Activated CD4-positive, alpha-beta T cell treated with anti-CD3 and anti-CD28 coated beads, Interleukin-2, amount 10 ng/mL, durations not matched to agents 24 days and 14 days (primary cell): ENCODE results near the gene KIF20B. TPM values are rescaled to one million over a fixed set of nuclear protein-coding genes. Genes with fewer than 3 reads are reported as not detected.

Source experiments
- DNase-seq: peaks from one replicate; pipeline ENCODE4 v3.0.0; 2022
- H3K27ac Mint-ChIP-seq: one replicate; pipeline ENCODE4 v1.8.0; 2022; ENCODE audit warnings: mild to moderate bottlenecking, mixed read lengths
- H3K27me3 Mint-ChIP-seq: one replicate; pipeline ENCODE4 v1.8.0; 2022; ENCODE audit warnings: mixed read lengths
- H3K36me3 Mint-ChIP-seq: one replicate; pipeline ENCODE4 v1.8.0; 2022; ENCODE audit warnings: low read depth, mild to moderate bottlenecking, mixed read lengths
- H3K4me1 Mint-ChIP-seq: one replicate; pipeline ENCODE4 v1.8.0; 2021; ENCODE audit warnings: mixed read lengths
- H3K4me3 Mint-ChIP-seq: one replicate; pipeline ENCODE4 v1.8.0; 2022; ENCODE audit warnings: mild to moderate bottlenecking, moderate library complexity, mixed read lengths
- H3K9me3 Mint-ChIP-seq: one replicate; pipeline ENCODE4 v1.8.0; 2021; ENCODE audit warnings: mixed read lengths
- intact Hi-C: fragments of 100-400 bp; cut with micrococcal nuclease; formaldehyde crosslinking; loops from one replicate; pipeline ENCODE4 v1.15.1; 2023
- total RNA-seq: library from RNA; stranded (reverse); gene quantifications from 2 replicates; pipeline ENCODE4 v1.2.3, GENCODE V29; 2022

KIF20B gene
- total RNA-seq, 1 donor from 2014 or later = 55.6 TPM

DNA sequence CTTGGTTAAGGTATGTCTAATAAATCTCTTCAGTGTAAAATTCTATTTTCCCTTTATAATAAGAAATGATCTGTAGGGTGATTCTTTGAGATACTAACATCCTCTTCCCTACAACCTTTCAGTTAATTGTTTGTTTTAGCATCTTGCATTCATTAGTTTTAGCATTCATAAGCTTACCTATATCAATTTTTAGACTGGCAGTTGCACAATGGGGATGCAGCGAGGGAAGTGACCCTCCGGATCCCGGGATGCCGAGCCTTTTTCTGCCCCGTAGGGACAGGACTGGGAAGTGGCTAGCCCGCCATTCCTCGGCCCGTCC is 508 bp upstream of the KIF20B start:
- Mint-ChIP-seq H3K27me3 (no peaks in the 10 kb centered on the region), H3K4me1 (peaks cover 36% of the 10 kb centered on the region), H3K9me3 (no peaks in the 10 kb centered on the region), H3K36me3 (peaks cover 9% of the 10 kb centered on the region), H3K4me3 (peak overlapping the region; percentile 95), H3K27ac (peak overlapping the region; percentile 98)
- intact Hi-C loops = loop anchor here (1.0 to 5.0 kb wide), 5 partner anchors 36 to 1170 kb away; partner anchors contain the start of genes IFIT5, PANK1 and RPP30
- DNase-seq = no peak

DNA sequence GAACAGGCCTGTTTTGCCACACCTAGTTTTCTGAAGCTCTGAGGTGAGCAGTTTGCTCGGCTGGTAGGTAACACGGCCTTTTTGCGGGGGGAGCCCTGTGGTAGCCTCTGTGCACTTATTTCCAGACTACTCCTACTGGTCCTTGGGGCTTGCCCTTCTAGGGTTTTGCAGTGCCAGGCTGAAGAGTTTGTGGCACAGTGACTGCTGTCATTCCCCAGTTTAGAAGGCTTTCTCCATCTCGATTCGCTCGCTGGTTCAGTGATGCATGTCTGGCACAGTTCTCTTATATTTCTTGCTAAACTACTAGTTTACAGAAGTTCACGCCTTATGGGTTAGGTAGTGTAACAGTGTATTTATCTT is 711 bp downstream of the KIF20B start:
- peak overlapping the region; percentile 98 for H3K27ac Mint-ChIP-seq
- peaks cover 46% of the 10 kb centered on the region for H3K4me1 Mint-ChIP-seq
- no peaks in the 10 kb centered on the region for H3K27me3 Mint-ChIP-seq
- intact Hi-C loops = loop anchor here (5.0 kb wide), 2 partner anchors 35 to 160 kb away; no protein-coding TSS in a partner anchor
- H3K4me3 Mint-ChIP-seq = peak overlapping the region; percentile 95
- H3K36me3 Mint-ChIP-seq = peaks cover 18% of the 10 kb centered on the region
- DNase-seq = peak; percentile 72
- no peaks in the 10 kb centered on the region for H3K9me3 Mint-ChIP-seq

DNA sequence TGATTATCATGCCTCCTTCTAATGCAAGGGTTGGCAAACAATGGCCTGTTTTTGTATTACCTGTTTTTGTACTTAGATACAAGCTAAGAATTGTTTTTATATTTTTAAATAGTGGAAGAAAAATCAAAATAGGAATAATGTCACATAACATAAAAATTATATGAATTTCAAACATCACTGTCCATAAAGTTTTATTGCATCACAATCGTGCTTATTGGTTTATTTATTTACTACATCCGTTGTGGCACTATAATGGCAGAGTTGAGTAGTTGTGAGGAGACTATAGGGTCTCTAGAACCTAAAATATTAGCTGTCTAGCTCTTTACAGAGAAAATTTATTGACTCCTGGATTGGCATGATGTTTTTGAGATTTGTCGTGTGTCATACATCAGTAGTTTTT is 4.1 kb downstream of the KIF20B start:
- H3K4me1 Mint-ChIP-seq = peaks cover 45% of the 10 kb centered on the region

DNA sequence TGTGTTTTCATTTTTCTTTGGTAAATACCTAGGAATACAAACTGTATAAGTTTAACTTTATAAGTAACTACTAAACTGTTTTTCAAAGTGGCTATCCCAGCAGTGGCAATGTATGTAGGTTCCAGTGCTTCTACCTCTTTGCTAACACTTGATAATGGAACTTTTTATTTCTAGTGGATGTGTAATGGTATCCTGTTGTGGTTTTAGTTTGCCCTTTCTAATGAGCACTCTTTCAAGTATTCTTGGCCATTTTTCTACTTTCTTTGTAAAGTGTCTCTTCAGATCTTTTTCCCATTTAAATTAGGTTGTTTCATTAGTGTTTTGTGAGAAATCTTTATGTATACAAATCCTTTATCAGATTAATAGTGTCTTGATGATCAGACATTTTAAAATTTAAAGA is 4.6 kb downstream of the KIF20B start:
- Mint-ChIP-seq H3K4me1 (peaks cover 43% of the 10 kb centered on the region), H3K27me3 (no peaks in the 10 kb centered on the region), H3K27ac (peak overlapping the region; percentile 46), H3K9me3 (peaks cover 4% of the 10 kb centered on the region), H3K4me3 (peak overlapping the region; percentile 22), H3K36me3 (peaks cover 31% of the 10 kb centered on the region)
- intact Hi-C loops = no loop called here
- DNase-seq = no peak

More for the DNA sequence above, 4.1 kb downstream of the KIF20B start:
- H3K27ac Mint-ChIP-seq = no peak overlapping the region
- intact Hi-C loops = no loop called here
- no peaks in the 10 kb centered on the region for H3K27me3 Mint-ChIP-seq
- H3K9me3 Mint-ChIP-seq = peaks cover 4% of the 10 kb centered on the region
- peak overlapping the region; percentile 57 for H3K4me3 Mint-ChIP-seq
- no peak for DNase-seq
- H3K36me3 Mint-ChIP-seq = peaks cover 28% of the 10 kb centered on the region

DNA sequence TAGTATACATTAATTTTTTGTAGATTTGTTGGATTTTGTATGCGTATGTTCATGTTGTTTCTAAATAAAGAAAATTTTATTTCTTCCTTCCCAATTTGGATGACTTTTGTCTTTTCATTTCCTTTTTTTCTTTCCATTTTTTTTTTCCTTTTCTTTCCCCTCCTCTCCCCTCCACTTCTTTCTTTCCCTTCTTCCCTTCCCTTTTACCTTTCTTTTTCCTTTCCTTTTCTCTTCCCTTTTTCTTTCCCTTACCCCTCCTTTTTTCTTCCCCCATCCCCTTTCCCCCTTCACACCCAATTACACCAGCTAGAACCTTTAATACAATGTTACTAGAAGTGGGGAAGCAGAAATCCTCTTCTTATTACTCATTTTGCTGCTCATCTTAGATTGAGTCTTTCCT is 6.0 kb downstream of the KIF20B start:
- Mint-ChIP-seq H3K27ac (peak overlapping the region; percentile 16), H3K4me3 (peak overlapping the region; percentile 51), H3K27me3 (no peaks in the 10 kb centered on the region), H3K9me3 (peaks cover 4% of the 10 kb centered on the region), H3K4me1 (peaks cover 42% of the 10 kb centered on the region), H3K36me3 (peaks cover 37% of the 10 kb centered on the region)
- no peak for DNase-seq
- intact Hi-C loops = no loop called here

DNA sequence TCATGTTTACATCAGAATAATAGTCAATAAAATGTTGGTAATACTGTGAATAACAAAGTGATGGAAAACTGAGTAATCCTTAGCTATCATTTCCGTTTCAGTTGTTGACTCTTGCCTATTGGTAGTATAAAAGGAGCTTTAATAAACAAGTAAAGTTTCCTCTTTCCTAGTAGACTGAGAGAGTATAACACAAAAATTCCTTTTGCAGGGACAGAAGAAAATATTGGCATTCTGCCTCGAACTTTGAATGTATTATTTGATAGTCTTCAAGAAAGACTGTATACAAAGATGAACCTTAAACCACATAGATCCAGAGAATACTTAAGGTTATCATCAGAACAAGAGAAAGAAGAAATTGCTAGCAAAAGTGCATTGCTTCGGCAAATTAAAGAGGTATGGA is 9.4 kb downstream of the KIF20B start:
- H3K9me3 Mint-ChIP-seq = peaks cover 4% of the 10 kb centered on the region

DNA sequence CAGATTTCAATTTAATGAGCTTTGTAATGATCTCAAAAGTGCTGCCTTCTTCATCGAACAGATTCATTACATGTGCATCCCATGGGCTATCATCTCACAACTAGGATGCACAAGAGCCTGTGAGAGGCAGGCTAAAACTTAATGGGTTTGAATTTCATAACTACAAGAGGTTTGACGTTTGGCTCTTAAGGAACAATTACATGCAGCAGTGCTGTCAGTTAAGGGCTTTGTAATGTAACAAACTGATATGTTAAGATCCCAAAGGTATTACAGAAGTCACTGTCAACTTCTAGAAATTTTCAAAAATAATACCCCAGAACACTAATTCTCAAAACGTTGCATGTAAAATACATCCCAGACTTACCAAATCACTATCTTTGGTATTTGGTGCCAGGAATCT is 33.2 kb downstream of the KIF20B start:
- H3K27me3 Mint-ChIP-seq = no peaks in the 10 kb centered on the region
- no peak overlapping the region for H3K4me3 Mint-ChIP-seq
- intact Hi-C loops = loop anchor here (5.0 kb wide), 1 partner anchor 32 kb away; the partner anchor contains the start of gene KIF20B
- no peak for DNase-seq
- no peak overlapping the region for H3K27ac Mint-ChIP-seq
- H3K9me3 Mint-ChIP-seq = no peaks in the 10 kb centered on the region
- H3K4me1 Mint-ChIP-seq = peaks cover 19% of the 10 kb centered on the region
- peaks cover 38% of the 10 kb centered on the region for H3K36me3 Mint-ChIP-seq

More for the DNA sequence above, 9.4 kb downstream of the KIF20B start:
- peaks cover 35% of the 10 kb centered on the region for H3K36me3 Mint-ChIP-seq
- peaks cover 22% of the 10 kb centered on the region for H3K4me1 Mint-ChIP-seq
- peak overlapping the region; percentile 64 for H3K27ac Mint-ChIP-seq
- intact Hi-C loops = no loop called here
- DNase-seq = no peak
- no peak overlapping the region for H3K4me3 Mint-ChIP-seq
- H3K27me3 Mint-ChIP-seq = no peaks in the 10 kb centered on the region

DNA sequence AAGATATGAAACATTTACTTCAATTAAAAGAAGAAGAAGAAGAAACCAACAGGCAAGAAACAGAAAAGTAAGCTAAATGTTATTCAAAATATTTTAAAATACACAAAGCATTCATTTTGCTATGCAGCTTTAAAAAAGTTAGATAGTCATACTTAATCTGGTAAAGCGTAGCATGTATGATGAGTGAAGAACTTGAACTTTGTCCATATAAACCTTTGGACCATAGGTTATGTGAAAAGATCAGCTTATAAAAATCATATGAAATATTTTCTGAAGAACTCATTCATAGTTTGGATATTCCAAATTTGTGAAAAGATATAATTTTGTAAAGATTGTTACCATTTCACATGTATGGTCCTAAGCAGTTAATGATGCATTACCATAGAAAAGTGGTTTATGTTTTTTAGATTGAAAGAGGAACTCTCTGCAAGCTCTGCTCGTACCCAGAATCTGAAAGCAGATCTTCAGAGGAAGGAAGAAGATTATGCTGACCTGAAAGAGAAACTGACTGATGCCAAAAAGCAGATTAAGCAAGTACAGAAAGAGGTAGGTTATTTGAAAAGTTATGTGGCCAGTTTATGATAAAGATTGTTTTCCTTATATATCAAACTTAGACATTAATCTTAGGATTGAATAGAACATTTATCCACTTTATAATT is 37.3 kb downstream of the KIF20B start:
- no peaks in the 10 kb centered on the region for H3K27me3 Mint-ChIP-seq

DNA sequence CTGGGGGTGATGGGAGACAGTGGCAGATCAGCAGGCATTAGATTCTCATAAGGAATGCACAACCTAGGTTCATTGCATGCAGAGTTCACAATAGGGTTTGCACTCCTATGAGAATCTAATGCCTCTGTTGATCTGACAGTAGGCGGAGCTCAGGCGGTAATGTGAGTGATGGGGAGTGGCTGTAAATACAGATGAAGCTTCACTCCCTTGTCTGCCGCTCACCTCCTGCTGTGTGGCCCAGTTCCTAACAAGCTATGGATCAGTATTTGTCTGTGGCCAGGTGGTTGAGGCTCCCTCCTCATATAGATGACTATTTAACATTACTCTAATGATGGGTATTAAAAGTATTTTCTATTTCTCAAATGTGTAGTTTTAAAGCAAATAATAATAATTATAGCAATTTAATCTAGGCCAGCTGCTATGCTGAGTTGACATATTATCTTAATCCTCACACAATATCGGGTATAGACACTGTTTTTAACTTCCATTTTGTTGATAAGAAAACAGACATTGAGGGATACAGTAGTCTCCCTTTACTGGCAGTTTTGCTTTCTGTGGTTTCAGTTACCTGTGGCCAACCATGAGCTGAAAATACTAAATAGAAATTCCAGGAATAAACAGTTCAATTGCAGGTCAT is 39.9 kb downstream of the KIF20B start:
- Mint-ChIP-seq H3K27ac (no peak overlapping the region), H3K9me3 (no peaks in the 10 kb centered on the region), H3K27me3 (no peaks in the 10 kb centered on the region), H3K4me3 (no peak overlapping the region), H3K4me1 (peaks cover 29% of the 10 kb centered on the region), H3K36me3 (peaks cover 43% of the 10 kb centered on the region)
- peak; percentile 58 for DNase-seq
- intact Hi-C loops = no loop called here

More for the DNA sequence above, 37.3 kb downstream of the KIF20B start:
- peaks cover 31% of the 10 kb centered on the region for H3K4me1 Mint-ChIP-seq
- intact Hi-C loops = loop anchor here (5.0 kb wide), 1 partner anchor 36 kb away; the partner anchor contains the start of gene KIF20B
- peak overlapping the region; percentile 79 for H3K27ac Mint-ChIP-seq
- H3K4me3 Mint-ChIP-seq = peak overlapping the region; percentile 67
- no peaks in the 10 kb centered on the region for H3K9me3 Mint-ChIP-seq
- peaks cover 33% of the 10 kb centered on the region for H3K36me3 Mint-ChIP-seq
- peak; percentile 71 for DNase-seq

DNA sequence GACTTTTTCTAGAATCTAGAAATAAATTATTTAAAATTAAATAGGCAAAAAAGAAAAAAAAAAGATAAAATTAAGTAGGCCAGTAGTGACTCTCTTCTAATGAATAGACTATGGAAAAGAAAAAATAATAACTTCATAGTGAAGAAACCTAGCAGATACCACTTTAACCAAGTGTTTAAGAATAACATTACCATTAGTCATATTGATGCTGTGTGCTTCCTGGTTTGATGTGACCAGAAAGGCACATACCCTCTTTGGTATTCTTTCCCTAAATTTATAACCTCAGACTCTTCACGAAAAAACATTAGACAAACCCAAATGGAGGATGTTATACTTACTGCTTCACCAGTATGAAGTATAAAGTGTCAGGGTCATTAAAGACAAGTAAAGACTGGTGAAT is 42.6 kb downstream of the KIF20B start:
- DNase-seq = no peak
- intact Hi-C loops = no loop called here
- no peak overlapping the region for H3K4me3 Mint-ChIP-seq
- H3K27me3 Mint-ChIP-seq = no peaks in the 10 kb centered on the region
- H3K27ac Mint-ChIP-seq = no peak overlapping the region
- H3K36me3 Mint-ChIP-seq = peaks cover 45% of the 10 kb centered on the region
- H3K4me1 Mint-ChIP-seq = peaks cover 19% of the 10 kb centered on the region
- H3K9me3 Mint-ChIP-seq = no peaks in the 10 kb centered on the region

DNA sequence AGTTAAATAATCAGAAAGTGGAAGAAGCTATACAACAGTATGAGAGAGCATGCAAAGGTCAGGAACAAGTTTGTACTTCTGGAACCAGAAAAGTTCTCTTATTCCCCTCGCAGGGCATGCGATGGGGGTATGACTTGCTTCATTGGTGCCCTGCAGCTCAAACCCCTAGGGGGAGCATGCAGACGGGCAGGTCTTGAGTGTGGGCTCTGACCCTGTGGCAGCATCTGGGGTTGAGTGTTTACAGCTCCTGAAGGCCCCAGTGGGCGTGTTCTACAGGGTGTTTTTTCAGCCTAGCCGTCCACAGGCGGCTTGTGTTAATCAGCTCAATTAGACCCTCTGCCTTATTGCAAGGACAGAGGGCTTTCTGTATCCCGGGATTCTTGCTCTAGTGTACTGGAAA is 44.5 kb downstream of the KIF20B start:
- DNase-seq = no peak
- Mint-ChIP-seq H3K4me1 (peaks cover 16% of the 10 kb centered on the region), H3K9me3 (no peaks in the 10 kb centered on the region), H3K27me3 (no peaks in the 10 kb centered on the region), H3K4me3 (no peak overlapping the region), H3K36me3 (peaks cover 44% of the 10 kb centered on the region), H3K27ac (no peak overlapping the region)
- intact Hi-C loops = no loop called here

DNA sequence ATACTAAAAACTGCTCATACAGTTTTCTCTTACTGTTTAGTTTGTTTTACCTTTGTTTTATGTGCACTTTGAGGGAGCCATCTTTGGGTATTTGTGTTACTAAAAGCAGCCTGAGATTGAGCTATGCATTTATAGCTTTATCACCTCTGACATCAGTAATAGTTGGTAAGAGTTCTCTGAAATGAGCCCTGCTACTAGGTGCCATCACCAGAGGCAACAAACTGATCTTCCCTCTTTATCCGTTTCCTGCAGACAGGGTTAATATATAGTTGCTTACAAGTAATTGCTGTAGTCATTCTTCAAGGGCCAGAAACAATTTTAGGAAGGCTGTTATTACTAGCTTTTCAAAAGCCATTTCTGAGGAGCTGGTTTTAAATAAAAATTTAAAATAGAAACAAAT is 49.1 kb downstream of the KIF20B start:
- no peaks in the 10 kb centered on the region for H3K9me3 Mint-ChIP-seq
- no peak for DNase-seq
- H3K4me1 Mint-ChIP-seq = peaks cover 7% of the 10 kb centered on the region
- peaks cover 34% of the 10 kb centered on the region for H3K36me3 Mint-ChIP-seq
- intact Hi-C loops = no loop called here
- H3K27me3 Mint-ChIP-seq = no peaks in the 10 kb centered on the region
- no peak overlapping the region for H3K4me3 Mint-ChIP-seq
- H3K27ac Mint-ChIP-seq = no peak overlapping the region

DNA sequence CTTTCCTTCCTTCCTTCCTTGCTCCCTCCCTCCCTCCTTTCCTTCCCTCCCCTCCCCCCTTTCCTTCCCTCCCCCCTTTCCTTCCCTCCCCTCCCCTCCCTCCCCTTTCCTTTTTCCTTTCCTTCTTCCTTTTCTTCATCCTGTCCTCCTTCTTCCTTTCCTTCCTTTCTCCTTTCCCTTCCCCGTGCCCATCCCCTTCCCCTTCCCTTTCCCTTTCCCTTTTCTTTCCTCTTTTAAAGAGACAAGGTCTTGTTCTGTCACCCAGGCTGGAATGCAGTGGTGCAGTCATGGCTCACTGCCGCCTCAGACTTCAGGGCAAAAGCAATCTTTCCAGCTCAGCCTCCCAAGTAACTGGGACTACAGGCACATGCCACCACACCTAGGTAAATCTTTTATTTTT is 54.0 kb downstream of the KIF20B start:
- no peaks in the 10 kb centered on the region for H3K27me3 Mint-ChIP-seq
- H3K36me3 Mint-ChIP-seq = peaks cover 32% of the 10 kb centered on the region
- H3K9me3 Mint-ChIP-seq = no peaks in the 10 kb centered on the region
- DNase-seq = no peak
- H3K4me1 Mint-ChIP-seq = peaks cover 3% of the 10 kb centered on the region
- intact Hi-C loops = no loop called here
- H3K4me3 Mint-ChIP-seq = no peak overlapping the region
- no peak overlapping the region for H3K27ac Mint-ChIP-seq

DNA sequence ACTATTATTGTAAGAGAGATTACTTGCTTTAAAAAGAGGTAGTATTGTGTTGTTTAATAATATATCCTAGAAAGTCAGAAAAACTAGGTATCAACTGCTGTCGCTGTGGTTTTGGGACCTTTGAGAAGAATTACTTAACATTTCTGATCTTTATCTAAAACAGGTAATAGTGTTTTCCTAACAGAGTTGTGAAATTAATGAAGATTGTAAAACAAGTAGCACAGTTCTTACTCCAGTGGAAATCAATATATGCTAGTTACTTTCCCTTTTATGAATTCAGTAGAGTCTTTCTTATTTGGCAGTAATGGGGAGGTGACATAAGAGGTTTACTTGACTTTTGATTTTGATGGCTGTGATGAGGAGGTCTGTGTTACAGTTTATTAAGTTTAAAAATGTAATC is 58.1 kb downstream of the KIF20B start:
- DNase-seq = no peak
- H3K36me3 Mint-ChIP-seq = peaks cover 60% of the 10 kb centered on the region
- H3K27me3 Mint-ChIP-seq = no peaks in the 10 kb centered on the region
- H3K4me1 Mint-ChIP-seq = no peaks in the 10 kb centered on the region
- H3K27ac Mint-ChIP-seq = no peak overlapping the region
- no peak overlapping the region for H3K4me3 Mint-ChIP-seq
- no peaks in the 10 kb centered on the region for H3K9me3 Mint-ChIP-seq
- intact Hi-C loops = no loop called here
